HG03354 (cell line): ENCODE data around the gene IPCEF1.
"Not testable (repeated sequence)": the region's sequence is repeated elsewhere in the genome, so short reads cannot be mapped to it uniquely, and the experiment has no call there.

Experiments used
- ATAC-seq: cut with Tn5 transposase; IDR thresholded peaks from one replicate; pipeline ENCODE4 v1.9.1; 2021; ENCODE audit warnings: mild to moderate bottlenecking; ENCODE audit not compliant: unreplicated experiment, poor library complexity, severe bottlenecking

IPCEF1 gene

GRCh38 chr6:154197196-154197860 is 159.3 kb downstream of the IPCEF1 start:
- ATAC-seq = no peak

- no peak for ATAC-seq
Measured at GRCh38 chr6:154196333-154196885, 160.2 kb downstream of the IPCEF1 start.

GRCh38 chr6:154187714-154188113 is 168.9 kb downstream of the IPCEF1 start:
- no peak for ATAC-seq

GRCh38 chr6:154187203-154187602 is 169.4 kb downstream of the IPCEF1 start:
- no peak for ATAC-seq

GRCh38 chr6:154179434-154179833 is 177.2 kb downstream of the IPCEF1 start:
- no peak for ATAC-seq

- ATAC-seq = not testable (repeated sequence)
Measured at GRCh38 chr6:154172393-154172792, 184.2 kb downstream of the IPCEF1 start.

GRCh38 chr6:154170106-154170505 is 186.5 kb downstream of the IPCEF1 start:
- no peak for ATAC-seq

GRCh38 chr6:154169193-154169847 is 187.3 kb downstream of the IPCEF1 start:
- no peak for ATAC-seq

- no peak for ATAC-seq
Measured at GRCh38 chr6:154167126-154167525, 189.5 kb downstream of the IPCEF1 start.

GRCh38 chr6:154166140-154166539 is 190.5 kb downstream of the IPCEF1 start:
- no peak for ATAC-seq

GRCh38 chr6:154165478-154165877 is 191.1 kb downstream of the IPCEF1 start:
- no peak for ATAC-seq

- no peak for ATAC-seq
Measured at GRCh38 chr6:154164397-154164796, 192.2 kb downstream of the IPCEF1 start.

GRCh38 chr6:154161689-154162088 is 194.9 kb downstream of the IPCEF1 start:
- ATAC-seq = peak; percentile 65

- no peak for ATAC-seq
Measured at GRCh38 chr6:154159126-154159525, 197.5 kb downstream of the IPCEF1 start.

GRCh38 chr6:154157706-154158105 is 198.9 kb downstream of the IPCEF1 start:
- no peak for ATAC-seq

GRCh38 chr6:154157082-154157481 is 199.5 kb downstream of the IPCEF1 start:
- ATAC-seq = peak; percentile 56

- ATAC-seq = peak; percentile 81
Measured at GRCh38 chr6:154156135-154156896, 200.3 kb downstream of the IPCEF1 start.

- ATAC-seq = no peak
Measured at GRCh38 chr6:154154389-154154967, 202.1 kb downstream of the IPCEF1 start.

GRCh38 chr6:154143753-154144152 is 212.8 kb downstream of the IPCEF1 start:
- no peak for ATAC-seq

GRCh38 chr6:154140743-154141142 is 215.9 kb downstream of the IPCEF1 start:
- no peak for ATAC-seq
